Activated T-cell treated with anti-CD3 and anti-CD28 coated beads, Interleukin-2, amount 50 U/mL, for 48 hours (primary cell): ENCODE measurements around the gene LAMA4.
A peak's percentile ranks its signal among the peaks of the same experiment; 100 is the strongest.
"Not testable (repeated sequence)": the region's sequence is repeated elsewhere in the genome, so short reads cannot be mapped to it uniquely, and the experiment has no call there.

ENCODE experiments used
- DNase-seq, 2 experiments: peaks; one replicate each; pipeline ENCODE4 v3.0.0-alpha.2; 2020

LAMA4 gene

GRCh38 chr6:112210852-112211251 is 43.5 kb downstream of the LAMA4 start:
- DNase-seq, result no peak

- DNase-seq, result no peak
These were observed 45.2 kb downstream of the LAMA4 start for GRCh38 chr6:112209131-112209530.

GRCh38 chr6:112207776-112208175 is 46.6 kb downstream of the LAMA4 start:
- no peak for DNase-seq

GRCh38 chr6:112207131-112207530 is 47.2 kb downstream of the LAMA4 start:
- no peak for DNase-seq

GRCh38 chr6:112206110-112206458 is 48.3 kb downstream of the LAMA4 start:
- DNase-seq, result no peak

GRCh38 chr6:112205427-112206109 is 48.8 kb downstream of the LAMA4 start:
- DNase-seq, result no peak

GRCh38 chr6:112204350-112204706 is 50.0 kb downstream of the LAMA4 start:
- DNase-seq, result no peak

- DNase-seq, result peak; percentile 21 to 22
These were observed 50.6 kb downstream of the LAMA4 start for GRCh38 chr6:112203577-112204349.

- no peak for DNase-seq
These were observed 51.6 kb downstream of the LAMA4 start for GRCh38 chr6:112202639-112203341.

- not testable (repeated sequence) for DNase-seq
These were observed 54.0 kb downstream of the LAMA4 start for GRCh38 chr6:112200185-112200914.

GRCh38 chr6:112199001-112199403 is 55.4 kb downstream of the LAMA4 start:
- no peak for DNase-seq

- no peak for DNase-seq
These were observed 55.8 kb downstream of the LAMA4 start for GRCh38 chr6:112198582-112198981.

GRCh38 chr6:112197636-112198035 is 56.7 kb downstream of the LAMA4 start:
- DNase-seq, result no peak

- DNase-seq, result no peak
These were observed 58.1 kb downstream of the LAMA4 start for GRCh38 chr6:112196306-112196705.

GRCh38 chr6:112195166-112195565 is 59.2 kb downstream of the LAMA4 start:
- DNase-seq, result no peak

- no peak for DNase-seq
These were observed 59.9 kb downstream of the LAMA4 start for GRCh38 chr6:112194511-112194910.

GRCh38 chr6:112193535-112194051 is 60.8 kb downstream of the LAMA4 start:
- DNase-seq, result no peak

GRCh38 chr6:112193117-112193516 is 61.2 kb downstream of the LAMA4 start:
- no peak for DNase-seq

GRCh38 chr6:112191509-112192020 is 62.8 kb downstream of the LAMA4 start:
- no peak for DNase-seq

GRCh38 chr6:112190164-112190563 is 64.2 kb downstream of the LAMA4 start:
- DNase-seq, result no peak

GRCh38 chr6:112189494-112189893 is 64.9 kb downstream of the LAMA4 start:
- no peak for DNase-seq

GRCh38 chr6:112188906-112189305 is 65.5 kb downstream of the LAMA4 start:
- DNase-seq, result no peak

GRCh38 chr6:112187736-112188135 is 66.6 kb downstream of the LAMA4 start:
- DNase-seq, result no peak
